GM12878 (cell line): ENCODE measurements around the gene COL19A1. TPM values are rescaled to one million over a fixed set of nuclear protein-coding genes. Genes with fewer than 3 reads are reported as not detected.

Source experiments
- ATAC-seq: fragments of 200-7000 bp; cut with Tn5 transposase; 3 replicates; pipeline ENCODE4 v1.9.1; 2020; ENCODE audit warnings: mild to moderate bottlenecking, moderate library complexity
- BruUV-seq: library from RNA; stranded (reverse); fragments of 400-500 nt; replicated peaks from 2 replicates; lab custom pipeline; 2021; lab: Mats Ljungman, UMichigan
- CTCF ChIA-PET: fragments of 300-600 bp; sonication (Branson Sonifier 250); formaldehyde crosslinking; extraction: SDS; loops from one replicate; lab custom pipeline; 2021; ENCODE audit warnings: inconsistent platforms; lab: Yijun Ruan, JAX
- POLR2A ChIA-PET: fragments of 350-600 bp; formaldehyde crosslinking; extraction: SDS; loops from one replicate; lab custom pipeline; 2021; ENCODE audit warnings: inconsistent platforms; lab: Charles Lee
- RAD21 ChIA-PET: fragments of 300-600 bp; sonication (Branson Sonifier 250); formaldehyde crosslinking; loops from one replicate; lab custom pipeline; 2023; ENCODE audit warnings: antibody characterized with exemption; ENCODE audit not compliant: unreplicated experiment; lab: Charles Lee
- SMC1A ChIA-PET: fragments of 300-600 bp; sonication (Branson Sonifier 250); formaldehyde crosslinking; loops from one replicate; lab custom pipeline; 2023; ENCODE audit not compliant: unreplicated experiment, uncharacterized antibody; lab: Charles Lee
- DNase-seq: peaks from one replicate; pipeline ENCODE4 v3.0.0-alpha.2; 2011; ENCODE audit warnings: low read depth, low spot score
- FAIRE-seq: peaks from 3 replicates; lab custom pipeline; 2011; peaks lifted over from hg19 to GRCh38; lab: Jason Lieb, UNC
- H2AFZ ChIP-seq: 2 replicates; pipeline ENCODE4 v1.6.0; 2011; ENCODE audit warnings: low read depth, low read length, control low read depth; ENCODE audit not compliant: control insufficient read depth
- H3K27ac ChIP-seq: 2 replicates; pipeline ENCODE4 v1.5.1; 2011; ENCODE audit warnings: control low read depth; ENCODE audit not compliant: control insufficient read depth, insufficient read depth
- H3K27me3 ChIP-seq, 2 experiments: replicated peaks in 1 of 2; 2 replicates each; pipeline versions ENCODE4 v1.6.0 to v1.6.1; 2011; ENCODE audit warnings: low read length in 1 of 2; ENCODE audit not compliant: control insufficient read depth in 2 of 2, insufficient read depth in 2 of 2
- H3K36me3 ChIP-seq, 2 experiments: 2 replicates each; pipeline ENCODE4 v1.5.1; 2011; ENCODE audit warnings: low read length in 1 of 2; ENCODE audit not compliant: control insufficient read depth in 2 of 2, insufficient read depth in 2 of 2
- H3K4me1 ChIP-seq: 2 replicates; pipeline ENCODE4 v1.6.1; 2011; ENCODE audit warnings: mild to moderate bottlenecking, low read length, moderate library complexity, mixed read lengths; ENCODE audit not compliant: control insufficient read depth, insufficient read depth
- H3K4me2 ChIP-seq: 2 replicates; pipeline ENCODE4 v1.6.0; 2011; ENCODE audit warnings: control low read depth; ENCODE audit not compliant: control insufficient read depth, insufficient read depth
- H3K4me3 ChIP-seq: fragments of 200-600 bp; sonication (generic); 2 replicates; pipeline ENCODE4 v1.5.1; 2016
- H3K79me2 ChIP-seq: 2 replicates; pipeline ENCODE4 v1.6.0; 2011; ENCODE audit warnings: low read length; ENCODE audit not compliant: control insufficient read depth, insufficient read depth
- H3K9ac ChIP-seq: 2 replicates; pipeline ENCODE4 v1.8.0; 2011; ENCODE audit warnings: low read length, control low read depth, mixed read lengths; ENCODE audit not compliant: control insufficient read depth, insufficient read depth
- H3K9me3 ChIP-seq: replicated peaks from 3 replicates; pipeline ENCODE4 v1.5.1; 2011; ENCODE audit warnings: mild to moderate bottlenecking, low read length; ENCODE audit not compliant: control insufficient read depth, insufficient read depth
- H4K20me1 ChIP-seq: 2 replicates; pipeline ENCODE4 v1.6.0; 2011; ENCODE audit not compliant: control insufficient read depth, insufficient read depth
- JUNB ChIP-seq: IDR thresholded peaks from 2 replicates; pipeline ENCODE4 v1.6.1; 2016; ENCODE audit warnings: antibody characterized with exemption, mild to moderate bottlenecking
- LARP7 ChIP-seq: fragments of 450-650 bp; IDR thresholded peaks from 2 replicates; pipeline ENCODE4 v1.6.1; 2017; ENCODE audit warnings: mild to moderate bottlenecking
- MTA3 ChIP-seq: IDR thresholded peaks from 2 replicates; pipeline ENCODE4 v1.6.1; 2012; ENCODE audit warnings: low read length, inconsistent platforms, borderline replicate concordance
- MYC ChIP-seq: IDR thresholded peaks from 2 replicates; pipeline ENCODE4 v1.6.1; 2011; ENCODE audit warnings: mild to moderate bottlenecking, low read length, moderate library complexity, inconsistent platforms; ENCODE audit not compliant: insufficient read depth, insufficient replicate concordance, insufficient read length, severe bottlenecking
- RAD51 ChIP-seq: fragments of 450-650 bp; IDR thresholded peaks from 2 replicates; pipeline ENCODE4 v1.6.1; 2016; ENCODE audit warnings: moderate library complexity, mild to moderate bottlenecking, inconsistent platforms
- SIN3A ChIP-seq: IDR thresholded peaks from 2 replicates; pipeline ENCODE4 v1.6.1; 2012; ENCODE audit warnings: low read depth, low read length, improper control_type of control experiment
- TBL1XR1 ChIP-seq: IDR thresholded peaks from 2 replicates; pipeline ENCODE4 v1.6.1; 2012; ENCODE audit warnings: low read depth, low read length, improper control_type of control experiment
- YBX1 ChIP-seq: fragments of 450-650 bp; IDR thresholded peaks from 2 replicates; pipeline ENCODE4 v1.6.1; 2016; ENCODE audit warnings: antibody characterized with exemption
- ZNF24 ChIP-seq: fragments of 450-650 bp; IDR thresholded peaks from 2 replicates; pipeline ENCODE4 v1.6.1; 2017; ENCODE audit warnings: antibody characterized with exemption, mild to moderate bottlenecking
- WGBS: methylation state at CpG from one replicate; pipeline ENCODE4 v1.1.6; 2016; ENCODE audit warnings: low lambda C conversion rate; ENCODE audit not compliant: insufficient replicate concordance, insufficient coverage; ENCODE audit errors: missing lambda C conversion rate; 5-methylcytosine and 5-hydroxymethylcytosine counted together
- in situ Hi-C: fragments of 300-500 bp; cut with MboI; formaldehyde crosslinking; loops from 9 replicates; pipeline ENCODE4 v1.14.3; 2018; ENCODE audit warnings: mixed read lengths
- intact Hi-C: fragments of 100-400 bp; cut with micrococcal nuclease; formaldehyde crosslinking; loops from one replicate; pipeline ENCODE4 v1.14.2; 2022; ENCODE audit not compliant: unreplicated experiment
- polyA plus RNA-seq, 11 experiments: library from polyadenylated mRNA; depleted of rRNA in 4 of 11; unstranded in 6 of 11; stranded (reverse) in 5 of 11; fragments of >200 nt; fragmentation: Nextera tagmentation in 4 of 11; fragmentation: Illumina TruSeq in 1 of 11; extraction: Ambion mirVana in 4 of 11; extraction: Trizol in 1 of 11; gene quantifications; 1 replicate in 1 of 11; 2 replicates in 10 of 11; pipeline versions ENCODE4 v1.2.1 to v1.2.3, GENCODE V29; 2011 to 2016; ENCODE audit warnings: inconsistent platforms in 2 of 11, missing spikeins in 2 of 11, low read depth in 1 of 11
- total RNA-seq, 4 experiments: library from RNA; depleted of rRNA in 3 of 4; stranded (reverse); fragments of >200 nt in 3 of 4; fragmentation: Illumina TruSeq in 1 of 4; extraction: Trizol in 1 of 4; gene quantifications; 2 replicates each; pipeline versions ENCODE4 v1.2.1 to v1.2.3, GENCODE V29; 2013 to 2021

COL19A1 gene
- total and polyA plus RNA-seq, 10 of the 15 experiments (the other 5 are each of a cell fraction or from before 2014, with no cell fraction given) = 1.1 to 13.5 (median 4.1) TPM

- 98% methylated on average over 2 of the region's 2 CpGs for WGBS
- ATAC-seq = no peak
- Histone ChIP-seq H3K4me3 (no peak overlapping the region), H3K27me3 (no peaks in the 10 kb centered on the region), H3K4me2 (no peak overlapping the region), H2AFZ (no peak overlapping the region), H3K36me3 (no peaks in the 10 kb centered on the region), H3K4me1 (no peaks in the 10 kb centered on the region), H3K79me2 (no peaks in the 10 kb centered on the region), H3K9ac (no peak overlapping the region), H4K20me1 (no peaks in the 10 kb centered on the region), H3K9me3 (no peaks in the 10 kb centered on the region), H3K27ac (no peak overlapping the region)
- no peak for TF ChIP-seq TBL1XR1
- RAD21 ChIA-PET = interaction anchor here (0.7 kb wide), 1 partner anchor 262 kb away, joined by 3 read pairs; no protein-coding TSS in a partner anchor
- no TSS peak for BruUV-seq
- CTCF ChIA-PET = interaction anchor here (0.6 to 1.3 kb wide), 3 partner anchors 12 to 111 kb away, joined by 3 read pairs; no protein-coding TSS in a partner anchor
- in situ Hi-C loops (no loop called here), intact Hi-C loops (no loop called here)
- SMC1A ChIA-PET = interaction anchor here (1.2 to 3.5 kb wide), 5 partner anchors 12 to 270 kb away, joined by 3 to 14 read pairs (median 4); no protein-coding TSS in a partner anchor
- POLR2A ChIA-PET = no interaction called here
- no peak for DNase-seq
- FAIRE-seq = no peak
These were observed 19.4 kb upstream of the COL19A1 start for GRCh38 chr6:69846770-69847491.

DNA sequence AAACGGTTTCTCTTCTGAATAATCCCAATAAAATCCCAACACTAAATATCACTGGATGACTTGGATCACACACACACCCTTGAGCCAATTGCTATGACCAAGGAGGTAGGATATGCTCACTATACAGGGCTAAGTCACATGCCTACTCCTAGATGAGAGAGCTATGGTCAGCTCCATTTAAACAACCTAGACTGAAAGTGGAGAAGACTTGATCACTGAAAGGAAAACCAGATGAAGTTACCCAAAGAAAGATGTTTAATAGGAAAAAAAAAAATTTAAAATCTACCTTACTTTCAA is 18.9 kb upstream of the COL19A1 start:
- ChIA-PET RAD21 (interaction anchor here (0.7 kb wide), 1 partner anchor 12 kb away, joined by 5 read pairs; no protein-coding TSS in a partner anchor), CTCF (interaction anchor here (0.9 to 1.3 kb wide), 3 partner anchors 8 to 14 kb away, joined by 3 read pairs; no protein-coding TSS in a partner anchor), SMC1A (interaction anchor here (1.2 to 3.5 kb wide), 6 partner anchors 11 to 270 kb away, joined by 3 to 14 read pairs (median 4); no protein-coding TSS in a partner anchor), POLR2A (no interaction called here)
- no peaks in the 10 kb centered on the region for H3K9me3 ChIP-seq
- WGBS = 0% methylated on average over 1 of the region's 1 CpG
- intact Hi-C loops = no loop called here
- no peak overlapping the region for H2AFZ ChIP-seq
- H3K36me3 ChIP-seq = no peaks in the 10 kb centered on the region
- H4K20me1 ChIP-seq = no peaks in the 10 kb centered on the region
- no peak overlapping the region for H3K27ac ChIP-seq
- in situ Hi-C loops = no loop called here
- no peak overlapping the region for H3K4me2 ChIP-seq
- no peaks in the 10 kb centered on the region for H3K27me3 ChIP-seq
- no peak overlapping the region for H3K9ac ChIP-seq
- no peaks in the 10 kb centered on the region for H3K79me2 ChIP-seq
- no TSS peak for BruUV-seq
- DNase-seq = no peak
- ATAC-seq = no peak
- no peak for FAIRE-seq
- no peak for TF ChIP-seq SIN3A
- TF ChIP-seq LARP7 = no peak
- no peak for TF ChIP-seq JUNB
- no peak for TF ChIP-seq YBX1
- TF ChIP-seq MYC = no peak
- TF ChIP-seq RAD51 = no peak
- no peak for TF ChIP-seq ZNF24
- no peak for TF ChIP-seq MTA3
- no peaks in the 10 kb centered on the region for H3K4me1 ChIP-seq
- H3K4me3 ChIP-seq = no peak overlapping the region
